ENCODE measurements around the gene STX8.
"Not testable (repeated sequence)": the region's sequence is repeated elsewhere in the genome, so short reads cannot be mapped to it uniquely, and the experiment has no call there.

Gene STX8

GRCh38 chr17:9575381-9576101, at the start of gene STX8:
Gene STX8 (minus strand): TSS chr17:9575820. CDS start chr17:9575808, 12 bp downstream.
- peak; percentile 81 for DNase-seq (ENCODE audit: low spot score)

GRCh38 chr17:9622961-9623360, 47.3 kb upstream of the STX8 start:
- no peak for DNase-seq (ENCODE audit: low spot score)

GRCh38 chr17:9615486-9615885, 39.9 kb upstream of the STX8 start:
- no peak for DNase-seq (ENCODE audit: low spot score)

- no peak for DNase-seq (ENCODE audit: low spot score)
Observed at GRCh38 chr17:9612006-9612405, 36.4 kb upstream of the STX8 start.

GRCh38 chr17:9611557-9611956, 35.9 kb upstream of the STX8 start:
- DNase-seq (ENCODE audit: low spot score): no peak

GRCh38 chr17:9607058-9607457, 31.4 kb upstream of the STX8 start:
- DNase-seq (ENCODE audit: low spot score): not testable (repeated sequence)

GRCh38 chr17:9606453-9606852, 30.8 kb upstream of the STX8 start:
- no peak for DNase-seq (ENCODE audit: low spot score)

- DNase-seq (ENCODE audit: low spot score): not testable (repeated sequence)
Observed at GRCh38 chr17:9604583-9604982, 29.0 kb upstream of the STX8 start.

GRCh38 chr17:9598661-9599060, 23.0 kb upstream of the STX8 start:
- no peak for DNase-seq (ENCODE audit: low spot score)

GRCh38 chr17:9597638-9598037, 22.0 kb upstream of the STX8 start:
- not testable (repeated sequence) for DNase-seq (ENCODE audit: low spot score)

- DNase-seq (ENCODE audit: low spot score): peak; percentile 83
Observed at GRCh38 chr17:9594065-9594464, 18.4 kb upstream of the STX8 start.

- DNase-seq (ENCODE audit: low spot score): no peak
Observed at GRCh38 chr17:9587969-9588656, 12.5 kb upstream of the STX8 start.

- no peak for DNase-seq (ENCODE audit: low spot score)
Observed at GRCh38 chr17:9577373-9577709, 1.7 kb upstream of the STX8 start.

GRCh38 chr17:9576521-9577372, 1.1 kb upstream of the STX8 start, which contains the start of gene CFAP52:
Gene CFAP52 (plus strand): TSS chr17:9576642. CDS start chr17:9576696, 54 bp downstream.
- DNase-seq (ENCODE audit: low spot score): peak; percentile 84

GRCh38 chr17:9571201-9571600, 4.4 kb downstream of the STX8 start:
- no peak for DNase-seq (ENCODE audit: low spot score)

- no peak for DNase-seq (ENCODE audit: low spot score)
Observed at GRCh38 chr17:9568957-9569588, 6.5 kb downstream of the STX8 start.

GRCh38 chr17:9568004-9568403, 7.6 kb downstream of the STX8 start:
- no peak for DNase-seq (ENCODE audit: low spot score)

GRCh38 chr17:9566739-9567138, 8.9 kb downstream of the STX8 start:
- DNase-seq (ENCODE audit: low spot score): not testable (repeated sequence)

- no peak for DNase-seq (ENCODE audit: low spot score)
Observed at GRCh38 chr17:9566067-9566466, 9.6 kb downstream of the STX8 start.

GRCh38 chr17:9564104-9564503, 11.5 kb downstream of the STX8 start:
- no peak for DNase-seq (ENCODE audit: low spot score)

- DNase-seq (ENCODE audit: low spot score): no peak
Observed at GRCh38 chr17:9557857-9558256, 17.8 kb downstream of the STX8 start.

- no peak for DNase-seq (ENCODE audit: low spot score)
Observed at GRCh38 chr17:9557161-9557755, 18.4 kb downstream of the STX8 start.
